K562 (cell line): Measurements from ENCODE around the gene JPH3. TPM values are rescaled to one million over a fixed set of nuclear protein-coding genes. Genes with fewer than 3 reads are reported as not detected.

Experiments
- ATAC-seq: fragments of 200-7000 bp; cut with Tn5 transposase; 3 replicates; pipeline ENCODE4 v1.9.1; 2020; ENCODE audit warnings: moderate library complexity
- BruUV-seq: library from RNA; stranded (reverse); fragments of 400-500 nt; replicated peaks from 2 replicates; lab custom pipeline; 2021; lab: Mats Ljungman, UMichigan
- CTCF ChIA-PET: fragments of 300-600 bp; formaldehyde crosslinking; extraction: SDS; loops from one replicate; lab custom pipeline; 2021; ENCODE audit warnings: low intra/inter-chr PET ratio; lab: Yijun Ruan, JAX
- POLR2A ChIA-PET: fragments of 300-600, 350-650 bp; sonication (Branson Sonifier 250); formaldehyde crosslinking; extraction: SDS; loops from one replicate; lab custom pipeline; 2021; ENCODE audit warnings: antibody characterized with exemption, inconsistent platforms; lab: Yijun Ruan, JAX
- DNase-seq, 4 experiments: peaks; one replicate each; pipeline versions ENCODE4 v3.0.0 to v3.0.0-alpha.2; 2011 to 2018; ENCODE audit warnings: low spot score in 3 of 4, mixed read lengths in 3 of 4; ENCODE audit errors: extremely low read depth in 1 of 4
- FAIRE-seq: peaks from 2 replicates; lab custom pipeline; 2011; peaks lifted over from hg19 to GRCh38; lab: Jason Lieb, UNC
- H2AFZ ChIP-seq: 2 replicates; pipeline ENCODE4 v1.6.0; 2011; ENCODE audit warnings: low read depth, low read length, control low read depth, inconsistent platforms
- H3K27ac ChIP-seq: fragments of 200-600 bp; 3 replicates; pipeline ENCODE4 v1.8.0; 2011; ENCODE audit warnings: low read depth, mild to moderate bottlenecking, control low read depth, inconsistent platforms, low read length, moderate library complexity, mixed read lengths; ENCODE audit errors: extremely low read depth
- H3K27me3 ChIP-seq, 2 experiments: fragments of 300-600 bp in 1 of 2; 2 replicates in 1 of 2; 3 replicates in 1 of 2; pipeline versions ENCODE4 v1.6.0 to v1.8.0; 2011; ENCODE audit warnings: inconsistent platforms in 2 of 2, low read length in 2 of 2, mild to moderate bottlenecking in 1 of 2, mixed read lengths in 1 of 2, moderate library complexity in 1 of 2; ENCODE audit not compliant: control insufficient read depth in 2 of 2, insufficient read depth in 2 of 2
- H3K36me3 ChIP-seq: fragments of 300-600 bp; 3 replicates; pipeline ENCODE4 v1.8.0; 2011; ENCODE audit warnings: mild to moderate bottlenecking, low read length, inconsistent platforms; ENCODE audit not compliant: control insufficient read depth, insufficient read depth
- H3K4me1 ChIP-seq, 2 experiments: fragments of 200-600 bp in 1 of 2; replicated peaks in 1 of 2; 2 replicates in 1 of 2; 3 replicates in 1 of 2; pipeline versions ENCODE4 v1.5.1 to v1.8.0; 2011; ENCODE audit warnings: inconsistent platforms in 2 of 2, low read length in 2 of 2, mild to moderate bottlenecking in 1 of 2, mixed read lengths in 1 of 2, moderate library complexity in 1 of 2; ENCODE audit not compliant: control insufficient read depth in 2 of 2, insufficient read depth in 2 of 2
- H3K4me2 ChIP-seq: 2 replicates; pipeline ENCODE4 v1.6.1; 2011; ENCODE audit warnings: low read length, control low read depth, inconsistent platforms, mixed read lengths; ENCODE audit not compliant: insufficient read depth
- H3K4me3 ChIP-seq: fragments of 200-600 bp; sonication (generic), shearing (Covaris generic); 2 replicates; pipeline ENCODE4 v1.5.1; 2016; ENCODE audit warnings: control low read depth, inconsistent platforms
- H3K79me2 ChIP-seq: fragments of 200-600 bp; 3 replicates; pipeline ENCODE4 v1.8.0; 2011; ENCODE audit warnings: low read length, inconsistent platforms; ENCODE audit not compliant: control insufficient read depth, insufficient read depth
- H3K9ac ChIP-seq, 2 experiments: 2 replicates each; pipeline versions ENCODE4 v1.6.0 to v1.6.1; 2011; ENCODE audit warnings: low read depth in 2 of 2, low read length in 2 of 2, control low read depth in 1 of 2, inconsistent platforms in 1 of 2, mild to moderate bottlenecking in 1 of 2, mixed read lengths in 1 of 2; ENCODE audit not compliant: insufficient read depth in 1 of 2
- H3K9me1 ChIP-seq: one replicate; pipeline ENCODE4 v1.6.0; 2011; ENCODE audit warnings: inconsistent platforms, mild to moderate bottlenecking, low read length, moderate library complexity; ENCODE audit not compliant: control insufficient read depth, insufficient read depth
- H3K9me3 ChIP-seq: replicated peaks from 2 replicates; pipeline ENCODE4 v1.5.1; 2011; ENCODE audit warnings: low read depth, low read length, inconsistent platforms; ENCODE audit not compliant: control insufficient read depth, insufficient read depth
- H4K20me1 ChIP-seq: replicated peaks from 2 replicates; pipeline ENCODE4 v1.6.1; 2011; ENCODE audit warnings: low read length, inconsistent platforms, mixed read lengths; ENCODE audit not compliant: control insufficient read depth, insufficient read depth
- POLR2G ChIP-seq: fragments of 200-400 bp; formaldehyde crosslinking; IDR thresholded peaks from 2 replicates; pipeline ENCODE4 v1.6.1; 2017; ENCODE audit warnings: low read depth, mild to moderate bottlenecking, antibody characterized with exemption, low read length, moderate library complexity
- ZNF586 ChIP-seq: fragments of 450-650 bp; formaldehyde crosslinking; conservative IDR thresholded peaks from 2 replicates; pipeline ENCODE4 v1.4.0; 2020; ENCODE audit warnings: mild to moderate bottlenecking, moderate library complexity
- WGBS: fragments of 100-300 bp; shearing (Covaris generic); methylation state at CpG from one replicate; pipeline ENCODE4 v1.1.6; 2016; ENCODE audit warnings: low coverage, mixed read lengths; ENCODE audit not compliant: insufficient coverage; ENCODE audit errors: missing lambda C conversion rate; 5-methylcytosine and 5-hydroxymethylcytosine counted together
- in situ Hi-C: fragments of 300-500 bp; cut with MboI; formaldehyde crosslinking; loops from 4 replicates; pipeline ENCODE4 v1.15.0; 2018; ENCODE audit warnings: inconsistent platforms, mixed read lengths
- intact Hi-C: fragments of 100-400 bp; cut with micrococcal nuclease; formaldehyde crosslinking; loops from 2 replicates; pipeline ENCODE4 v1.14.2; 2022
- polyA plus RNA-seq, 8 experiments: library from polyadenylated mRNA; depleted of rRNA in 4 of 8; stranded (reverse) in 5 of 8; unstranded in 3 of 8; fragments of >200 nt; fragmentation: Nextera tagmentation in 2 of 8; fragmentation: Illumina TruSeq in 1 of 8; extraction: Ambion mirVana in 2 of 8; extraction: Trizol in 1 of 8; gene quantifications; 2 replicates each; pipeline versions ENCODE4 v1.2.1 to v1.2.3, GENCODE V29; 2011 to 2014; ENCODE audit warnings: inconsistent platforms in 1 of 8, missing spikeins in 1 of 8
- total RNA-seq, 7 experiments: library from RNA; depleted of rRNA in 6 of 7; stranded (reverse); fragments of >200 nt in 6 of 7; fragmentation: Illumina TruSeq in 2 of 7; extraction: Trizol in 2 of 7; gene quantifications; 2 replicates each; pipeline versions ENCODE4 v1.2.1 to v1.2.3, GENCODE V29; 2011 to 2021; ENCODE audit warnings: low replicate concordance in 1 of 7

Gene JPH3
- total and polyA plus RNA-seq, 9 of the 15 experiments (the other 6 are each of a cell fraction or from before 2014, with no cell fraction given) = 0.01 TPM; not detected in 8

- H3K36me3 ChIP-seq = no peaks in the 10 kb centered on the region
- no peak overlapping the region for H3K9ac ChIP-seq
- H3K27me3 ChIP-seq = peaks cover 19 to 62% of the 10 kb centered on the region in 2 experiments; a peak in 4 of 5 replicates
- H3K27ac ChIP-seq = no peak overlapping the region
- H3K79me2 ChIP-seq = no peaks in the 10 kb centered on the region
- no peak for ATAC-seq
- H2AFZ ChIP-seq = no peak overlapping the region
- DNase-seq = no peak
- no peak overlapping the region for H3K4me3 ChIP-seq
- no peaks in the 10 kb centered on the region for H3K9me1 ChIP-seq
- WGBS = 26% methylated on average over 14 of the region's 14 CpGs
- TF ChIP-seq POLR2G (0 out of 2 replicates have a peak, but pooled peaks have one; percentile 12), ZNF586 (CRISPR knock-in tag) (no peak)
- no peaks in the 10 kb centered on the region for H3K9me3 ChIP-seq
- CTCF ChIA-PET = no interaction called here
- peaks cover 16% of the 10 kb centered on the region for H4K20me1 ChIP-seq
- H3K4me2 ChIP-seq = no peak overlapping the region
- H3K4me1 ChIP-seq = peaks cover 0 to 60% of the 10 kb centered on the region in 2 experiments; a peak in 2 of 5 replicates
- FAIRE-seq = no peak
- POLR2A ChIA-PET = interaction anchor here (0.6 to 0.8 kb wide), 2 partner anchors 17 to 78 kb away, joined by 3 read pairs; partner anchors contain the start of gene KLHDC4
- intact Hi-C loops = no loop called here
- in situ Hi-C loops = no loop called here
- no TSS peak for BruUV-seq
These were observed 85.8 kb downstream of the JPH3 start for GRCh38 chr16:87687998-87688529.
